HG03064 (cell line): Measurements from ENCODE around the gene ALG1L2.
"Not testable (repeated sequence)": the region's sequence is repeated elsewhere in the genome, so short reads cannot be mapped to it uniquely, and the experiment has no call there.

Experiments
- ATAC-seq: cut with Tn5 transposase; IDR thresholded peaks from one replicate; pipeline ENCODE4 v1.9.1; 2021; ENCODE audit warnings: low read depth; ENCODE audit not compliant: unreplicated experiment

The ALG1L2 gene

GRCh38 chr3:130120291-130120690, 38.7 kb downstream of the ALG1L2 start:
- ATAC-seq, result not testable (repeated sequence)

- ATAC-seq, result not testable (repeated sequence)
These were observed 41.5 kb downstream of the ALG1L2 start for GRCh38 chr3:130122891-130123775.

DNA sequence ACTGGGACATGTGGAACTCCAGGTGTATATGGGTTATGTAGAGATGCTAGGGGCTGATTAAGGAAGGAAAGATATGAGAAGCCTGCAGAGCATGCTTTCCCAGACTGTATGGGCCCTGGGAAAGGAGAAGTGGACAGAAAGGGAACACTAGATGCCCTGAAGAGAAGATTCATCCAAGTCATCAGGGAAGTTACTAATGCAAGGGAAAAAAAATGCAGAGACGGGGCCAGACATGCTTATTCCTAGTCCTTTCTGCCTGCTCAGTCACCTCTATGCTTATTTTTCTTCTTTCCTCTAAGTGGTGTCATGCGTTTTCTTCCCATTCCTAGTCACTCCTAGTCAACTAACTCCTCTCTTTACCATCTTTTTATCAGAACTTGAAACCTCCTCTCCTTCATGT, 43.8 kb downstream of the ALG1L2 start:
- not testable (repeated sequence) for ATAC-seq

- not testable (repeated sequence) for ATAC-seq
These were observed 54.7 kb downstream of the ALG1L2 start for GRCh38 chr3:130136337-130136736.

- not testable (repeated sequence) for ATAC-seq
These were observed 56.1 kb downstream of the ALG1L2 start for GRCh38 chr3:130137685-130138084.

- not testable (repeated sequence) for ATAC-seq
These were observed 57.4 kb downstream of the ALG1L2 start for GRCh38 chr3:130138992-130139391.

DNA sequence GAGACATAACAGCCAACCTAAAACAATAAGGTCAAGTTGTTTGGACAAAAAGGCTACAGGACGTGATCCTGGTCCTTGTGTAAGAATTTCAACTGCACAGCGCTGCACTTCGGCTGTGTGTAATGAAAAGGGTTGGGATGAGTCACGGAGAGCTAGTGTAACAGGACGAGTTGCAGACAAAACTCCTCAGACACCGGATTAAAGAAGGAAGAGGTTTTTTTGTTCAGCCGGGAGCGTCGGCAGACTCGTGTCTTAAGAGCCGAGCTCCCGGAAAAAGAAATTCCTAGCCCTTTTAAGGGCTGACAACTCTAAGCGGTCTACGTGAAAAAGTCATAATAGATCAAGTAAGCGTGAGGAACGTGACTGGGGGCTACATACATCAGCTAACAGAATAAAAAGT, 59.1 kb downstream of the ALG1L2 start:
- ATAC-seq, result not testable (repeated sequence)

DNA sequence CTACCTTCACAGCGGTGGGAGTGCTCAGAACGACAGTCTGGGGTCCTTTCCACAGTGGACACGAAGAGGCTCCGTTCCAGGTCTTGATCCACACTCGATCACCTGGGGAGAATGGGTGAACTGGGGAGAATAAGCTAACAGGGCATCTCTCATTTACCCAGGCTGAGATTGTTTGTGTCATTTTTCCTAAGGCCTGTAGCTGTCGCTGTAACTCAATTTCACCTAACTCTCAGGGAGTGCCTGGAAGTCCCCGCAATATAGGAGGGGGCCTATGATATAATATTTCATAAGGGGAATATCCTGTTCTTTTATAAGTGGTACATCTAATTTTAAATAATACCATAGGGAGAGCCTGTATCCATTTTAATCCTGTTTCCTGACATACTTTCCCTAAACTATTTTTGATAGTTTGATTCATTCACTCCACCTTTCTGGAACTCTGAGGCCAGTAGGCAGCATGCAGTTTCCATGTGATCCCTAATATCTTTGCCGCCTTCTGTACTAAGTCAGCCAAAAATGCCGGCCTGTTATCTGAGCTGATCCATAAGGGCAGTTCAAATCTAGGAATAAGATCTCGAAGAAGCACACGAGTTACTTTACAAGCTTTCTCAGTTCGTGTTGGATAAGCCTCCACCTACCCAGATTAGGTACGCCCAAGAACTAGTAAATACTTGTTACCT, 62.2 kb downstream of the ALG1L2 start:
- not testable (repeated sequence) for ATAC-seq

DNA sequence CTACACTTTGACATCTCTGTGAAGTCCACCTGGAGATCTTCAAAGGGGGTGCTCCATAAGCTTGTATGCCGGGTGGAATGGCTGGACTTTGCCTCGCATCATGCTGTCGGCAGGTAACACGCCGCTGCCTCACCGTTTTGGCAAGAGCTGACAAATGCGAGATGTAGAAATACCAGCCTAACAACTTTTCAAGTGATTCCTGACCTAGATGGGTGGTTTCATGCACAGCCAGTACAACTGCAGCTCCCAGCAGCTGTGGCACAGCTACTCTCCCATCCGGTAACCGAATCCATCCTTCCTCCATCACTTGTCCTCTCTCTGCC, 62.7 kb downstream of the ALG1L2 start:
- not testable (repeated sequence) for ATAC-seq

DNA sequence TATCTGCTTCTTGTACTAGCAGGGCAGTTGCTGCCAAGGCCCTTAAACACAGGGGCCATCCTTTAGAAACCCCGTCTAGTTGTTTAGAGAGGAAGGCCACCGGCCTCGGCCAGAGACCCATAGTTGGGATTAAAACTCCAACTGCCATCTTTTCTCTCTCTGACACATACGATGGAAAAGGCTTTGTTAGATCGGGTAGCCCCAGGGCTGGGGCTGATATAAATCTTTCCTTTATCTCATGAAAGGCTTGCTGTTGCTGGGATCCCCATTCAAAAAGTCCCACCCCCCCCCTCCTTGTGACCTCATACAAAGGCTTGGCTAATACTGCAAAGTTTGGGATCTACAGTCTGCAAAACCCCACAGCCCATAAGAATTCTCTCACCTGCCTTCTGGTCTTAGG, 63.8 kb downstream of the ALG1L2 start:
- not testable (repeated sequence) for ATAC-seq

- not testable (repeated sequence) for ATAC-seq
These were observed 64.8 kb downstream of the ALG1L2 start for GRCh38 chr3:130146465-130146864.
